ENCODE measurements around the gene OR10V1.

DNA sequence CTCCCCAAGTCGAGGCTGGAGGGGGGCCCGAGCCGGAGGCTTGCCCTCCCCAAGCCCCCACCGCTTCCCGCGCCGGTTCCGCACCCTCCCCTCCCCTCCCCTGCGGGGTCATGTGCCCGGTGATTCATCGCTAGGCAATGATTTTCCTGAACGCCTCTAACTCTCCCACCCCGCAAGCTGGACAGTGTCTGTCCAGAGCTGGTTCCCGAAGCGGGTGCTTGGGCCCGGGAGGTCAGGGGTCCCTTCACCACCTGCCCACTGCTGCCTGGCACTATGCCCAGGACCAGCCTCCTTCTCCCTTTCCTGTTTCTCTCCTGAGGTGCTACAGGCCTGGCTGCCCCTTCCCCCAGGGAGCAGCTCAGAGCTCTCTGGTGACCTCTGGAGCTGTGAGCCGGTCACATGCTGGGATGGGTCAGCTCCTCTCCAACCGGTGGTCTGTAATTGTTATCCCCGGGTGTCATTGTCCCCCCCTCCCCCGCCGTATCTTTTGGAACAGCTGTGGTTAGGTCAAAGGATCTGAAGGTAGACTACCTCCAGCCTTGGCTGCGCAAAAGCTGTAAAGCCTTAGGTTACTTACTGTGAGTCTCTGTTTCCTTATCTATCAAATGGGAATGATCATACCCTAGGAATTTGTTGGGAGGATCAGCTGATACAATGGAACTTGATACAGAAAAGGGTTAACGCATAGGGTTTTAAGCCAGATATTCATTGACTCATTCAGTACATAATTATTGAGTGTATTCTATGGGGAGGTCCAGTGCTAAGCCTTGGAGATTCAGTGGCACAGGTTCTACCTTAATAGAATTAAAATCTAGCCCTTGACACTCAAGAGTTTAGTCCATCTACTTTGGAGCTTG, 42.3 kb upstream of the OR10V1 start:
- TF ChIP-seq POLR2A (IDR thresholded peaks at IDR 0.05): no peak
- TF ChIP-seq, protein P1, sequence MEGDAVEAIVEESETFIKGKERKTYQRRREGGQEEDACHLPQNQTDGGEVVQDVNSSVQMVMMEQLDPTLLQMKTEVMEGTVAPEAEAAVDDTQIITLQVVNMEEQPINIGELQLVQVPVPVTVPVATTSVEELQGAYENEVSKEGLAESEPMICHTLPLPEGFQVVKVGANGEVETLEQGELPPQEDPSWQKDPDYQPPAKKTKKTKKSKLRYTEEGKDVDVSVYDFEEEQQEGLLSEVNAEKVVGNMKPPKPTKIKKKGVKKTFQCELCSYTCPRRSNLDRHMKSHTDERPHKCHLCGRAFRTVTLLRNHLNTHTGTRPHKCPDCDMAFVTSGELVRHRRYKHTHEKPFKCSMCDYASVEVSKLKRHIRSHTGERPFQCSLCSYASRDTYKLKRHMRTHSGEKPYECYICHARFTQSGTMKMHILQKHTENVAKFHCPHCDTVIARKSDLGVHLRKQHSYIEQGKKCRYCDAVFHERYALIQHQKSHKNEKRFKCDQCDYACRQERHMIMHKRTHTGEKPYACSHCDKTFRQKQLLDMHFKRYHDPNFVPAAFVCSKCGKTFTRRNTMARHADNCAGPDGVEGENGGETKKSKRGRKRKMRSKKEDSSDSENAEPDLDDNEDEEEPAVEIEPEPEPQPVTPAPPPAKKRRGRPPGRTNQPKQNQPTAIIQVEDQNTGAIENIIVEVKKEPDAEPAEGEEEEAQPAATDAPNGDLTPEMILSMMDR (IDR thresholded peaks at IDR 0.05): no peak

All from heart left ventricle (tissue), 13 donors.